GM18502 (cell line): ENCODE data around the gene RANBP3.
"Not testable (repeated sequence)": the region's sequence is repeated elsewhere in the genome, so short reads cannot be mapped to it uniquely, and the experiment has no call there.

ENCODE experiments used
- ATAC-seq: cut with Tn5 transposase; IDR thresholded peaks from one replicate; pipeline ENCODE4 v1.9.1; 2021; ENCODE audit warnings: mild to moderate bottlenecking; ENCODE audit not compliant: unreplicated experiment, poor library complexity

RANBP3 gene

DNA sequence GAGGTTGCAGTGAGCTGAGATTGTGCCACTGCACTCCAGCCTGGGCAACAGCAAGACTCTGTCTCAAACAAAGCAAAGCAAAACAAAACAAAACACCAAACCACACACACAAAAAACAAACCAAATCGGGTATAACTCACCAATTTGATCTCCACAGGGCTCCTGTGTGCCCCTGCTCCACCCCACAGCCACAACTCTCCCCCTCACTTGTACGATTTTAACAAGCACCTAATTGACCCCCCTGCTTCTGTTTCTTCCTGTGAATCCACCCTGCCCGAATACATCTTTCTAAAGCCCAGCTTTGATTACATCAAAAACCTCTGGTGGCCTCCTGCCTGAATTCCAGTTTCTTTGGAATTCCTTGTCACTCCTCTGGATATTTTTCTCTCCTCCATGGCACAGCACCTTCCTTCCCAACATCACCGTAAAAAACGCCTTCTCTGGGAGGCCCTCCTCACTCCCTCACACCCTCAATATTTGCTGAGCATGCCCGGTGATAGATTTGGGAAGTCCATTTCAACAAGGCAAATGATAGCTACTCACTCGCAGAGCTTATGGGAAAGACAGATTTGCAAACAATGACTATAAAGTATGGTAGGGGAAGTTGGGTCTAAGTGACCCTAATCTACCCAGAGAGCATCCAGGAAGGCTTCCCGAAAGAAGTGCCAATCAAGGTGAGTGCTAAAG lies 11.6 kb upstream of the RANBP3 start:
- ATAC-seq: no peak

GRCh38 chr19:5988517-5989387 lies 10.8 kb upstream of the RANBP3 start:
- ATAC-seq: no peak

GRCh38 chr19:5987077-5987818 lies 9.3 kb upstream of the RANBP3 start:
- no peak for ATAC-seq

- not testable (repeated sequence) for ATAC-seq
Observed at GRCh38 chr19:5985837-5986236, 7.9 kb upstream of the RANBP3 start.

DNA sequence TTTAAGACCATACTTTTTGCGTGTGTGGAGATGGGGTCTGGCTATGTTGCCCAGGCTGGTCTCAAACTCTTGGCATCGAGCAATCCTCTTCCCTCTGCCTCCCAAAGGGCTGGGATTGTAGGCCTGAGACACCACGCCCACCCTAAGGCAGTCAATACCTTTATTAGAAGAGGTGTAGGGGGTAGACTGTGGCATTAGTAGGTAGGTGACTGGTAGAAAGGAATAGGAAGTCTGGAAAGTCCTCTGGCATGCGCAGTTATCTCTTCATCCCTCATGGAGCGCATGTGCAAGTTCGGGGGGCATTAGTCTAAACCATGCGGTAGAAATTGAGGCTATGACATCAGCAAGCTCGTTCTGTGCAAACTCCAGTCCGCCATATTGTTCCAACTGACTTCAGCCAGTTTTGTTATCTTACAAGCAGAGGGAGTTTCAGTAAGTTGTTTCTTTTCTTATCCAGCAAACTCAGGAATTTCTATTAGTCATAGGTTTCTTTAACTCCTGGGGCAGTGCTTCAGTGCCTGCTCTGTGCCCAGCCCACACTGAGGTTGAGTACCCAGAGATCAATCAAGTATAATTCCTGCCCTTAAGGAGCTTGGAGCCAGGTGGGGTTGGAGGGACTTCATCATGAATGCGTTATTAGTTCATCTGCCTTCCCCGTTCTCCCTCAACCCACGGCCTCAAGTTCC lies 7.3 kb upstream of the RANBP3 start:
- no peak for ATAC-seq

DNA sequence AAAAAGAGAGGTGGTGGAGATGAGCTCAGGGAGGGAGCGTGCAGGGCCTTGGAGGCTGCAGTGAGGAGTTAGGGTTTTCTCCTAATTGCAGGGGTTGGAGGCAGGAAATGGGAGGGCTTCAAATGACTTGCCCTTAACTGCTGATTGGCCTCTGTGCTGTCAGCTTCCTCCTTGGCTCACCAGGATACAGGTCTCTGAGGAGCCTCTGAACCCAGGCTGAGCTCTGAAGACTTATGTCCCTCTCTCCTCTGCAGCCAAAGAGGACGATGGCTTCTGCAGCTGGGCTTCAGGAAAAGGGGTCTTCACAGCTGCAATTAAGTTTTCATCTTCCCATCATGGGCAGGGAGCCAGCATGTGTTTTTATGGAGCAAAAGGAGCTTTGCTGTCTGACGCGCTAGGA lies 6.7 kb upstream of the RANBP3 start:
- ATAC-seq: no peak

GRCh38 chr19:5983367-5983955 lies 5.5 kb upstream of the RANBP3 start:
- no peak for ATAC-seq

DNA sequence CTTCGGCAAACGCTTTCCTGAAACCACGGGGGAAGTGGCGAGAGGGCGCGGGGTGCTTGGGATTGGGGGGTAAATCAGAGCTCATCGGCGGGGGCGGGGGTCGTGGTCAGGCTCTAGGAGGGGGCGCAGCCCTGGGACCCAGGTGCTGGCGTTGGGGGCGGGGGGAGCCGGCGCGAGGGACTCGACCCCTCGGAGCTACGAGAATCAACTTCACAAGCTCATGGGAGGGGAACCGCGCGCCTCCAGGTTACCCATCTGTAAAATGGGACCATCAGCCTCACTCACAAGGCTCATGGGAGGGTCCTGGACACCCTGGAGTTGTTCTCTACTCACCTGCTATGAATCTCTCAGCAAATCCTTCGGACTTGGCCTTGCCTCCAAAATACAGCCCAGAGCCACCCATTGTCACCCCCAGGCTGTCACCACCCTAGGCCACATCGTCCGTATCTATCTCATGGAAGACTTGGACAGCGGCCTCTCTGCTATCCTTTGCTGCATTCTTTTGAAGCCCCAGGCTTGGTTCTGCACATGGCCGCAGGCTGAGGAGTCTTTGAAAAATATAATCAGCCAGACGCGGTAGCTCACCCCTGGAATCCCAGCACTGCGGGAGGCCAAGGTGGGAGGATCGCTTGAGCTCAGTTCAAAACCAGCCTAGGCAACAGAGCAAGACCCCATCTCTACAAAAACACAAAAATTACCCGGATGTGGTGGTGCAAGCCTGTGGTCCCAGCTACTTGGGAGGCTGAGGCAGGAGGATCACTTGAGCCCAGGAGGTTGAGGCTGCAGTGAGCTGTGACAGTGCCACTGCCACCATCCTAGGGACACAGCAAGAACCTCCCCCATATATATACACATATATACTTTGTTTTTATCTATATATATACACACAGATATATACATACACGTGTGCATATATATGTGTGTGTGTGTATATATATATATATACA lies 939 bp upstream of the RANBP3 start:
- ATAC-seq: no peak

DNA sequence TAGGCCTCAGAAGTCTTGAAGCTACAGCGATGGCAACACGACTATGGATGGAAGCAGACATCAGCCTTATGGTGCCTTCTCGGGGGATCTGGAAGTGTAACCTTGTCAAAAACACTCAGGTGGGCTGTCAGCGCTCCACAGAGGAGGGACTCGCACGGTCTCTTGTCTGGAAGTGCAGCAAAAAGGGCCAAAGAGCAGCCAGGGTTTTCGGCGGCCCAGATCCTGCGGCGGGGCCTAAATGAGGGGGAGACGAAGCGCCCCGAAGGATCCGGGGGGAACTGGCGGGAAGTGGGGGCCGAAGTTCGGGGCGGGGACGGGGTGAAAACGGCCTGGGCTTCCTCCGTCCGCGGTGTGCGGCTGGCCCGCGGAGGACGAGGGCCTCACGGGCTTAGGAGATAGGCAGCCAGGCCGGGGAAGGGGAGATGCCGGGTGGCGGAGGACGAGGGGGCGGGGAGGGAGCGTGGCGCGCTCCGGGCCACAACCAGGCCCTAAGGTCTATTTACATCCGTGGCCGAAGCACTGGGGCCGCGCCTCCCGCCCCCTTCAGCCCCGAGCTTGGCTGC lies 637 bp downstream of the RANBP3 start:
- ATAC-seq: no peak

DNA sequence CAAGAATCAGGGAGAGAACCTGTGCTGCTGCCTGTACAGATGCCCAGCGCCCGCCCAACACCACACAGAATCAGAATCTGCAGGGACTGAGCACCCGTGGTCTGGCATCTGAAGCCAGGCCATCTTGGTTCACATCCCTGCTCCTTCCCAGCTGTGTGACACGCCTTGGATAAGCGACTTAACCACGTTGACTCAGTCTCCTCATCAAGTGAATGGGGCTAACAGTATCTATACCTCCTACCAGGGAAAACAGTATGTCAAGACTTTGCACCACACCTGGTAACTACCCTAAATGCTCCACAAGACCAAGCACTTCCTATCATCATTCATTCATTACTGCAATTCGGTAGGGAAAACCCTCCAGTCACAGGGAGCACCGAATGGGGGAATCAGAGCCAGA lies 1.2 kb downstream of the RANBP3 start:
- ATAC-seq: no peak

- no peak for ATAC-seq
Observed at GRCh38 chr19:5975388-5975728, 2.6 kb downstream of the RANBP3 start.

DNA sequence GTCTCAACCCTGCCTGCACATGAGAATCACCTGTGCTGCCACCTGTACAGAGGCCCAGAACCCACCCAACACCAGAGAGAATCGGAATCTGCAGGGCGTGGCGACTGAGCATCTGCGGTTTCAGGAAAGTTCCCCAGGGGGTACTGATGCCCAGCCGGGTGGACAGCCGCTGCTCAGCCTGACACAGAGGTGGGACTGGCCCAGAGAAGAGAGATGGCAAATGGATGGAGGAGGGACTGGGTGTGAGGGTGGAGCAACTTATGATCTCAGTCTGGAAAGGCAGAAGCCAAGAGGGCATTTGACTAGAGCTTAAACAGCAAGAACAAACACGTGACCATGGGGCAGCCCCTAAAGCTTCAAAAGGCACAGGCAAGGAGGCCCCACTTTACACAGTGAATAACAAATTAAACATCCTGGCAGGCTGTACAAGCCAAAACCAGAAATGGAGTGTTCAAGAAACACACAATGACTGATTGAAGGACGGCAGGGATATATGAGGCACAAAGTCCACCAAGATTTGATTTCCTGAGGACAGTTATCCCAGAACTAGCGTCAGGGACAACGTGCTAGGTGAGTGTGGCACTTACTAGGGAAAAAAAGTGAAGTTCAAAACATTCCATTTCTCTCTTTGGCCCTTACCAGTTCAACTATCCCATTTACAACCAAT lies 3.1 kb downstream of the RANBP3 start:
- ATAC-seq: no peak

DNA sequence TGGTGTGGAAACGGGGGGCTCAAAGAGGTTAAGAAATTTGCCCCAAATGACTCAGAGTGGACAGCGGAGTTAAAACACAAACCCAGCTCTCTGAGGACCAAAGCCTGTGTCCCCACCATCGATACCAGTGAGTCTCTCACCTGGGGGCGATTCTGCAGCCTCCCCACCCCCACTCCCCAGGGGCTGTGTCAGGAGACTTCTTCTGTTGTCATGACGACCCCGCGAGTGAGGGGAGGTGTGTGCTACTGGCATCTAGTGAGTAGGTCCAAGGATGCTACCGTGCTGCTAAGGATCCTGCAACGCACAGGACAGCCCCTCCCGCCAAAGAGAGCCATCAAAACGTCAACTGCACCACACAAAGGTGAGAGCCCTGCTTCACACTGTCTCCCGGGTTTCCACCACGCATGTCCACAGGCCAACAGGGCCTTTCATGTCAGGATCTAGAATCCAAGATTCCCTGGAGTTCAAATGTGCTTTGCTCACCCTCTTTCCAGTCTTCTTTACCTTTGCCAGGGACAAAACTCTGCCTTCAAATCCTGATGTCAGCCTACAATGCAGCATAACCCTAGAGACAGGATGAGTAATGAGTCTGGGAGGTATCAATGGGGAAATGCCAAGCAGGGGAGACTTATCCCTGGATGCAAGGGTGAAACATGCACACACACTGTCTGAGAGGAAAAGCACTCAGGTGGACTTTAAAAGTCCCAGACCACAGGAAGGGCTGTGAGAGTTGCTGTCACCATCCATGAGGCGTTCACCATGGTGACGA lies 3.9 kb downstream of the RANBP3 start:
- ATAC-seq: no peak

GRCh38 chr19:5973376-5973775 lies 4.6 kb downstream of the RANBP3 start:
- ATAC-seq: no peak

DNA sequence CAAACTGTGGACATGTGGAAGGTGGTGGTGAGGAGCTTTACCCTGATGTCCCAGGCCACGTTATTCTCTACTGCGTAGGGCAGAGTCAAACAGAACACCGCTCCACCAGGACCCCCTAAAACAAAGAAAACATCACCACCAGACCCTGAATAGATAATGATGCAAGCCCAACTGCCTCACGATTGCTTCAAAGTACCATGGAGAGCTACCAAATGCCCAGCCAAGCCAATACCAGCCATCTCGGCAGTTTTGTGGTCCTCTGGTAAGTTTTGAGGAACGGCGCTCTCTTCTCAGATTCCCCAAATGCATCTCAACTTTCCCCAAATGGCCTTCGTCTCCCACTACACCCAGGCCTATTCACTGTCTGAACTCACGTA lies 5.6 kb downstream of the RANBP3 start:
- no peak for ATAC-seq

DNA sequence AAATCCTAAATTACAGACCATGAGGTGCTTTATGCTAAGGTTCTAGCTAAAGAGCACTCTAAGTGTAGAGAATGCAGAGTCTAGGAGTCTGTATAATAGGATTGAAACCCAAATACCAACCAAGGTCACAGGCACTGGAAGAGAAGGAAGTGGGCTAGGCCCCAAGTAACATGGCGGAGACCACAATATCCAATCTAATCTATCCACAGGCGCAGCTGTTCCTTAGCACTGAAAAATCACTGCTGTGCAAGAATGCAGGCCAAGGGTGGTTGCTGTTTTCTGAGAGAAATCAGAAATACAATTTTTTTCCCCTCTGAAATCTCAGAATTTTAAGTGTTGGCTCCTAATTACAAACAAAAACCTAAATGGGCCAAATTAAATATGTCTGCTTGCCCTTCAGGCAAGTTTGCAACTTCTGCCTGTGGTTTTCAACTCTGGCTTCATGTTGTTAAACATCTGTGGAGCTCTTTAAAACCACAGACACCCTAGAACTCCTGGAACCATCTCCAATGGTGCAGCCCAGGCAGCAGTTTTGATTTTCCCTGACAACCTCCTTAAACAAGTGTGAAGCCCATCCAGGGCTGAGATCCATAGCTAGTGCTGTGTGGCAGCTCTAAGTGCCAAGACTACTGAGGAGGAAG lies 6.1 kb downstream of the RANBP3 start:
- ATAC-seq: no peak

GRCh38 chr19:5969476-5969875 lies 8.5 kb downstream of the RANBP3 start:
- no peak for ATAC-seq
